SK-N-DZ (cell line): Measurements from ENCODE around the gene KISS1R. TPM values are rescaled to one million over a fixed set of nuclear protein-coding genes. Genes with fewer than 3 reads are reported as not detected.
"Not testable (repeated sequence)": the region's sequence is repeated elsewhere in the genome, so short reads cannot be mapped to it uniquely, and the experiment has no call there.

ENCODE experiments used
- DNase-seq: peaks from one replicate; pipeline ENCODE4 v3.0.0-alpha.2; 2015; ENCODE audit warnings: low spot score
- polyA plus RNA-seq, 2 experiments: library from polyadenylated mRNA; depleted of rRNA; stranded (reverse); fragments of >200 nt; gene quantifications; 2 replicates each; pipeline ENCODE4 v1.2.3, GENCODE V29; 2014

The KISS1R gene
- 7.3 and 7.5 TPM in 2 replicates for polyA plus RNA-seq (2014; cell fraction: cytosol; rRNA removed)
- polyA plus RNA-seq (2014; cell fraction: nucleus; rRNA removed): 47.3 and 64.7 TPM in 2 replicates

GRCh38 chr19:917323-918151, at the start of gene KISS1R:
Gene KISS1R, plus strand, starts transcription at chr19:917333. Its CDS starts 170 bp downstream, at chr19:917503.
- DNase-seq: peak; percentile 74

DNA sequence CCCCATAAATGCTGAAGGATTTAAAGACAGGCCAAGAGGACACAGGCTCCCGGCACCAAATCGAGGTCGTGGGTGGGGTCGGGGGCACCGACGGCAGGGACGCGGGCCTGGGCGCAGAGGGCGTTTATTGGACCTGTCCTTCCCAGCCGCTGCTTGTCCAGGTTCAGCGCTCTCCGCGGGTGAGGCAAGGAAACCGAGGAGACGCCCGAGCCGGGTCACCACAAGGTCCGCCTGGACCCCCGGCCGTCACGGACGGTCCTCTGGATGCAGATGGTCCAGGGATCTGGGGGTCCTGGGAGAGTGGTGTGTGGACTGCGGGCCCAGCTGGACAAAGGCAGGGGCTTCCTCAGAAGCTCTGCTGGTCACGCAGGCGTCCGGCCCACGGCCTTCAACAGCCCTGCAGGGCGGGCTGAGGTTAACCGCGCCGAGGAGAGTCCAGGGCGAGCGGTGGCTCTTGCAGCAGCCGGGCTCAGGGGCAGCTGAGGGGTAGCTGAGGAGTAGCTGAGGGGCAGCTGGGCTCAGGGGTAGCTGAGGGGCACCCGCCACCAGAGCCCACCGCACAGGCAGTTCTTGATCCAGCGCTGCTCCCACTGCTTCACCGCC, 49.2 kb upstream of the KISS1R start:
- no peak for DNase-seq

DNA sequence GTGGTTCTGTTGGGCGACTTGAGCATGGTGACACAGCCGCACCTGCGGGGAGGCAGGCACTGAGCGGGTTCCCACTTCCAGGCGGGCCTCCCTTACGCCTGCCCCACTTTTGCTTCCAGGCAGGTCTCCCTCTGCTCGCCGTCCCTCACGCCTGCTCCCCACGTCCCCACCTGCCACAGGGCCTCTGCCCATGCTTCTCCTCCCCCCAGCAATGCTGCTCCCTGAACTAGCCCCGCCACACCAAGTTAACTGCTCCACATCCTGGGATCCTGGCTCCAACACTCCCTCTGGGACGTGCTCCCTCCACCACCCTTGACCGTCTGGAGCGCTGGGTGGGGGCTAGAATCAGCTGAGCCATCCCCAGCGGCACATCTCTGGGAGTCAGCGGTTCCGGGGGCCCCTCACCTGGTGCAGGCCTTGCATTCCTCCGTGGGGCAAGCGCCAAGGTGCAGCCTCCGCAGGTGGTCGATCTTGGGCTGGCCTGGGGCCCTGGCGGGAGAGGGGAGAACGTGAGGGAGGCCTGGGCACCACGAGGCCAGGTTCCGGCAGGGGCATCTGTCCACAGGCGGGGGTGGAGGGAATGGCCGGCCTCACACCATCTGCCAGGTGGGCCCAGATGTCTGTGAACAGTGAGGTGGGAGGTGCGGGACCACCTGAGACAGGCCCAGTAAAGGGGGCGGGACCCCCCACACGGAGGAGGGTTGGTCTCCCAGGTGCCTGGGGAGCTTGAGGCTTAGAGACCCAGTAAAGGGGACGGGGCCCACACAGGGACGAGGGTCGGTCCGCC, 48.5 kb upstream of the KISS1R start:
- no peak for DNase-seq

DNA sequence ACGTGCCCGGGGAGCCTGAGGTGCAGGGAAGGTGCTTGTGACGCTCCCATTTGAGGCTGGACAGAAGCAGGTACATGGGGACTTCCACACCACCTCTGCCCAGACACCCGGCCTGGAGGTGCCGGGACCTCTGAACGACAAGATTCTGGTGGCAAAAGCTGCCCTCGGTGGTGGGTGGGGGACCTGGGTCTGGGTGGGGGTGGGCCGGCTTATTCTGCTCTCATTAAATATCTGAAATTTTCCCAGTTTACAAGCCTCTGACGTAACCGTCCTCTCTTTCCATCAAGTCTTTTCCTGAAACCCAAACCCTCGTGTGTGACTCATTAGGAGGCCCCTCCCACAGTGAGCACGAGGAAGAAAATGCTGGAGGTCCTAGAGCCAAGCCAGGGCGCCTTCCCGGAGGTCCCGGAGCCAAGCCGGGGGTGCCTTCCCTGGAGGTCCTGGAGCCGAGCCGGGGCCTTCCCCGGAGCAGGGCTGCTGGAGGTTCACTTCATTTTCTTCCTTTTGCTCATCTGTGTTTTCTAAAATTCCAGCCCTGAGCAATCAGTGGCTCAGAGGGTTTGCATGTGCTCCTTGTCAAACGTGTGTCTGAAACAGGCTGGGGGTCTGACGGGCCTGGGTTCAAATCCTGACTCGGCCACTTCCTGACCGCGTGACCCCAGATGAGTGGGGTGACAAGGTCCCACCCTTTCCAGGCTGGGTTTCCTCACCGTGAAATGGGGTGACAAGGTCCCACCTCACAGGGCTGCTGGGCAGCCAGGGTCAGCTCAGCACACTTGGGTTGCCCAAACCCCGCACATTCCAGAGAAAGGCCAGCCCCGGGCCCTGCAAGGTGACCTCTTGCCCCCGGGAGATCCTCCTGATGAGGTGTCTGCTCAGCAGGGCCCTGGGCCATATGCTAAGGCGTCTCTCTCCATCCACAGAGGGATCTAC, 47.6 kb upstream of the KISS1R start:
- no peak for DNase-seq

- DNase-seq: no peak
Observed at GRCh38 chr19:870314-870713, 46.8 kb upstream of the KISS1R start.

- no peak for DNase-seq
Observed at GRCh38 chr19:870963-871401, 46.2 kb upstream of the KISS1R start.

- no peak for DNase-seq
Observed at GRCh38 chr19:871446-872265, 45.5 kb upstream of the KISS1R start.

- peak; percentile 62 for DNase-seq
Observed at GRCh38 chr19:872266-872951, 44.7 kb upstream of the KISS1R start.

DNA sequence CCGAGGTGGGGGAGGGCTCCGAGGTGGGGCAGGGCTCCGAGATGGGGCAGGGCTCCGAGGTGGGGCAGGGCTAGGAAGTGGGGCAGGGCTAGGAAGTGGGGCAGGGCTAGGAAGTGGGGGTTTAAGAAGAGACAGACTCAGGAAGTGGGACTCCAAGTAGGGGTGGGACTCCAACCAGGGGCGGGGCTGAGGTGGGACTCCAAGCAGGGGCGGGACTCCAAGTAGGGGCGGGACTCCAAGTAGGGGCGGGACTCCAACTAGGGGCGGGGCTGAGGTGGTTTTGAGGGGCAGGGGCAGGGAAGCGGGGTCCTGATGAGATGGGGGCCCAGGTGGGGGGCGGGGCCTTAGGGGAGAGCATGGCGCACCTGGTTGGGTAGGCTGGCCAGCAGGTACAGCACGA, 44.0 kb upstream of the KISS1R start:
- no peak for DNase-seq

- DNase-seq: no peak
Observed at GRCh38 chr19:873561-874041, 43.5 kb upstream of the KISS1R start.

DNA sequence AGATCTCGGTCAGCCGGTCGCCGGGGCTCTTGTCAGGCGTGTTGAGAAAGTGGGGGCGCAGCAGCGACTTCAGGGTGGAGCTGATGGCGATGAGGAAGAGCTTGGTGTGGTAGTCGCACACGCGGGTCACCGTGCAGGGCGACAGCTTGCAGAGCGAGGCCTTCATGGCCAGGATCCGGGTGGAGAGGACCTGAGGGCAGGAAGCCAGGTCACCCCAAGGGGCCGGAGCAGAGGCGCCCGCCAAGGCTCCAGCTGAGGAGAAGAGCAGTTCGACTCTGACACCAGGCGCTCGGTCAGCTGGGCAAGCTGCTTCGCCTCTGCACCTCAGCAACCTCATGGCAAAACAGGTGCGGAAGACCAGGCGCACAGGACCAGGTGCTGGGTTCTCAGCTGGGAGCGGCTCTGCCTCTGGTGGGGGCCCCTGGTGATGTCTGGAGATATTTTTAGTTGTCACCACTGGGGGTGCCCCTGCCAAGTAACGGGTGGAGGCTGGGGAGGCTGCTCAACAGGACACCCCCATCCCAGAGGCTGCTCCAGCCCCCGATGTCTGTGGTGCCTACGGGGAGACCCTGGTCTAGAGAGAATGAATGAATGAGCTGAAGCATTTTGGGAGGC, 41.8 kb upstream of the KISS1R start:
- no peak for DNase-seq

DNA sequence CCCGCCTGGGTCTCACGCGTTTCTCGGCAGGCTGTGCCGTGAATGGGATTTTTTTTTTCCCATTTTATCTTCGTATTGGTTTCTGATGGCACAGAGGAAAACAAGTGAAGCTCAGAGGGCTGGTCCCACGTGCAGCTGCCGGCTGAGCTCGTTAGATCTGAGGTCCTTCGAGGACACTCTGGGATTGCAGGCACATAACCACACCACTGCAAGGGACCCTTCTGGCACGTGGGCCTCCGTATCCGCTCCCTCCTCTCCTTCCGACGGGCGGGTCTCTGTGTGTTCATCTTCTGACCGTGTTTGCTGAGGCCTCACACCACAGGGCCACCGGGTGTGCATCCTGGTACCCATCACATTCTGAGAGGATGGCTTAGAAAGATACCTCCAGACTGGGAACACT, 41.0 kb upstream of the KISS1R start:
- DNase-seq: no peak

GRCh38 chr19:876780-877314, 40.3 kb upstream of the KISS1R start:
- DNase-seq: no peak

DNA sequence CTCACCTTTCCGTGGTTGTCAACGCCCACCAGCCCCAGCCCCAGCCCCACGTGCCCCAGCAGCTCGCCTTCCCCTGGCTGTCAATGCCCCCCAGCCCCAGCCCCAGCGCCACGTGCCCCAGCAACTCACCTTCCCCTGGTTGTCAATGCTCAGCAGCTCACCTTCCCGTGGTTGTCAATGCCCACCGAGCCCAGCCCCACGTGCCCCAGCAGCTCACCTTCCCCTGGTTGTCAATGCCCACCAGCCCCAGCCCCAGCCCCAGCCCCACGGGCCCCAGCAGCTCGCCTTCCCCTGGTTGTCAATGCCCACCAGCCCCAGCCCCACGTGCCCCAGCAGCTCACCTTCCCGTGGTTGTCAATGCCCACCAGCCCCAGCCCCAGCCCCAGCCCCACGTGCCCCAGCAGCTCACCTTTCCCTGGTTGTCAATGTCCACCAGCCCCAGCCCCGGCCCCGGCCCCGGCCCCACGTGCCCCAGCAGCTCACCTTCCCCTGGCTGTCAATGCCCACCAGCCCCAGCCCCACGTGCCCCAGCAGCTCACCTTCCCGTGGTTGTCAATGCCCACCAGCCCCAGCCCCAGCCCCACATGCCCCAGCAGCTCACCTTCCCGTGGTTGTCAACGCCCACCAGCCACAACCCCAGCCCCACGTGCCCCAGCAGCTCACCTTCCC, 39.0 kb upstream of the KISS1R start:
- DNase-seq: not testable (repeated sequence)

GRCh38 chr19:878751-879561, 38.2 kb upstream of the KISS1R start:
- not testable (repeated sequence) for DNase-seq

- DNase-seq: no peak
Observed at GRCh38 chr19:879711-880438, 37.3 kb upstream of the KISS1R start.
